Amniotic stem cell (primary cell): ENCODE data around the gene SND1.

ENCODE experiments used
- DNase-seq: peaks from one replicate; lab custom pipeline; 2025; lab: John Stamatoyannopoulos, UW

The SND1 gene

GRCh38 chr7:128115821-128116723 lies 464.1 kb downstream of the SND1 start:
- no peak for DNase-seq

- no peak for DNase-seq
Measured at GRCh38 chr7:128116740-128117139, 464.7 kb downstream of the SND1 start.

- DNase-seq: no peak
Measured at GRCh38 chr7:128117691-128118090, 465.7 kb downstream of the SND1 start.

GRCh38 chr7:128119036-128119435 lies 467.0 kb downstream of the SND1 start:
- DNase-seq: no peak

- no peak for DNase-seq
Measured at GRCh38 chr7:128120116-128120515, 468.1 kb downstream of the SND1 start.

GRCh38 chr7:128120976-128121490 lies 469.0 kb downstream of the SND1 start:
- DNase-seq: no peak

GRCh38 chr7:128121711-128122530 lies 469.9 kb downstream of the SND1 start:
- no peak for DNase-seq

- no peak for DNase-seq
Measured at GRCh38 chr7:128122576-128123290, 470.7 kb downstream of the SND1 start.

- DNase-seq: no peak
Measured at GRCh38 chr7:128123291-128124037, 471.5 kb downstream of the SND1 start.

GRCh38 chr7:128124786-128125185 lies 472.8 kb downstream of the SND1 start:
- DNase-seq: no peak

GRCh38 chr7:128125816-128126215 lies 473.8 kb downstream of the SND1 start:
- no peak for DNase-seq

- DNase-seq: no peak
Measured at GRCh38 chr7:128128401-128128800, 476.4 kb downstream of the SND1 start.

- DNase-seq: no peak
Measured at GRCh38 chr7:128129224-128129864, 477.4 kb downstream of the SND1 start.

GRCh38 chr7:128131115-128131514 lies 479.1 kb downstream of the SND1 start:
- no peak for DNase-seq

GRCh38 chr7:128131731-128132130 lies 479.7 kb downstream of the SND1 start:
- DNase-seq: no peak

GRCh38 chr7:128132426-128133069 lies 480.6 kb downstream of the SND1 start:
- no peak for DNase-seq

GRCh38 chr7:128135159-128135514 lies 483.1 kb downstream of the SND1 start:
- no peak for DNase-seq

- DNase-seq: peak; percentile 29
Measured at GRCh38 chr7:128135515-128136214, 483.7 kb downstream of the SND1 start.

- DNase-seq: no peak
Measured at GRCh38 chr7:128136215-128136597, 484.2 kb downstream of the SND1 start.

GRCh38 chr7:128137181-128137580 lies 485.2 kb downstream of the SND1 start:
- DNase-seq: no peak
